Esophagus muscularis mucosa (tissue), 4 donors: ENCODE results near the gene CEP41.

Experiments
- CTCF ChIP-seq, 3 experiments: fragments of 200-600 bp in 2 of 3; fragments of 450-650 bp in 1 of 3; sonication (generic) in 2 of 3; IDR thresholded peaks; one replicate each; pipeline ENCODE4 v1.5.1; 2017 to 2019; ENCODE audit warnings: antibody characterized with exemption in 3 of 3, mild to moderate bottlenecking in 2 of 3, moderate library complexity in 1 of 3
- EP300 ChIP-seq: sonication (generic); formaldehyde crosslinking; IDR thresholded peaks from one replicate; pipeline ENCODE4 v1.6.1; 2017; ENCODE audit warnings: antibody characterized with exemption
- POLR2A ChIP-seq: fragments of 450-650 bp; IDR thresholded peaks from one replicate; pipeline ENCODE4 v1.6.1; 2017; ENCODE audit warnings: antibody characterized with exemption, moderate library complexity, mild to moderate bottlenecking, low read depth
- POLR2AphosphoS5 ChIP-seq, 2 donors: sonication (generic); formaldehyde crosslinking; IDR thresholded peaks; one replicate each; pipeline ENCODE4 v1.6.1; 2017; ENCODE audit warnings: antibody characterized with exemption in 2 of 2

GRCh38 chr7:130401578-130401977 is 39.2 kb downstream of the CEP41 start:
- no peak for TF ChIP-seq CTCF (IDR thresholded peaks at IDR 0.05)
- no peak for TF ChIP-seq POLR2AphosphoS5 (IDR thresholded peaks at IDR 0.05)
- TF ChIP-seq POLR2A = no peak
- no peak for TF ChIP-seq EP300
